GM12878 (cell line): ENCODE data around the gene HK2. TPM values are rescaled to one million over a fixed set of nuclear protein-coding genes. Genes with fewer than 3 reads are reported as not detected.

Source experiments
- ATAC-seq: fragments of 200-7000 bp; cut with Tn5 transposase; 3 replicates; pipeline ENCODE4 v1.9.1; 2020; ENCODE audit warnings: mild to moderate bottlenecking, moderate library complexity
- BruUV-seq: library from RNA; stranded (reverse); fragments of 400-500 nt; replicated peaks from 2 replicates; lab custom pipeline; 2021; lab: Mats Ljungman, UMichigan
- CTCF ChIA-PET: fragments of 300-600 bp; sonication (Branson Sonifier 250); formaldehyde crosslinking; extraction: SDS; loops from one replicate; lab custom pipeline; 2021; ENCODE audit warnings: inconsistent platforms; lab: Yijun Ruan, JAX
- POLR2A ChIA-PET: fragments of 350-600 bp; formaldehyde crosslinking; extraction: SDS; loops from one replicate; lab custom pipeline; 2021; ENCODE audit warnings: inconsistent platforms; lab: Charles Lee
- RAD21 ChIA-PET: fragments of 300-600 bp; sonication (Branson Sonifier 250); formaldehyde crosslinking; loops from one replicate; lab custom pipeline; 2023; ENCODE audit warnings: antibody characterized with exemption; ENCODE audit not compliant: unreplicated experiment; lab: Charles Lee
- SMC1A ChIA-PET: fragments of 300-600 bp; sonication (Branson Sonifier 250); formaldehyde crosslinking; loops from one replicate; lab custom pipeline; 2023; ENCODE audit not compliant: unreplicated experiment, uncharacterized antibody; lab: Charles Lee
- DNase-seq: peaks from one replicate; pipeline ENCODE4 v3.0.0-alpha.2; 2011; ENCODE audit warnings: low read depth, low spot score
- FAIRE-seq: peaks from 3 replicates; lab custom pipeline; 2011; peaks lifted over from hg19 to GRCh38; lab: Jason Lieb, UNC
- H2AFZ ChIP-seq: 2 replicates; pipeline ENCODE4 v1.6.0; 2011; ENCODE audit warnings: low read depth, low read length, control low read depth; ENCODE audit not compliant: control insufficient read depth
- H3K27ac ChIP-seq: 2 replicates; pipeline ENCODE4 v1.5.1; 2011; ENCODE audit warnings: control low read depth; ENCODE audit not compliant: control insufficient read depth, insufficient read depth
- H3K27me3 ChIP-seq, 2 experiments: replicated peaks in 1 of 2; 2 replicates each; pipeline versions ENCODE4 v1.6.0 to v1.6.1; 2011; ENCODE audit warnings: low read length in 1 of 2; ENCODE audit not compliant: control insufficient read depth in 2 of 2, insufficient read depth in 2 of 2
- H3K36me3 ChIP-seq, 2 experiments: 2 replicates each; pipeline ENCODE4 v1.5.1; 2011; ENCODE audit warnings: low read length in 1 of 2; ENCODE audit not compliant: control insufficient read depth in 2 of 2, insufficient read depth in 2 of 2
- H3K4me1 ChIP-seq: 2 replicates; pipeline ENCODE4 v1.6.1; 2011; ENCODE audit warnings: mild to moderate bottlenecking, low read length, moderate library complexity, mixed read lengths; ENCODE audit not compliant: control insufficient read depth, insufficient read depth
- H3K4me2 ChIP-seq: 2 replicates; pipeline ENCODE4 v1.6.0; 2011; ENCODE audit warnings: control low read depth; ENCODE audit not compliant: control insufficient read depth, insufficient read depth
- H3K4me3 ChIP-seq: fragments of 200-600 bp; sonication (generic); 2 replicates; pipeline ENCODE4 v1.5.1; 2016
- H3K79me2 ChIP-seq: 2 replicates; pipeline ENCODE4 v1.6.0; 2011; ENCODE audit warnings: low read length; ENCODE audit not compliant: control insufficient read depth, insufficient read depth
- H3K9ac ChIP-seq: 2 replicates; pipeline ENCODE4 v1.8.0; 2011; ENCODE audit warnings: low read length, control low read depth, mixed read lengths; ENCODE audit not compliant: control insufficient read depth, insufficient read depth
- H3K9me3 ChIP-seq: replicated peaks from 3 replicates; pipeline ENCODE4 v1.5.1; 2011; ENCODE audit warnings: mild to moderate bottlenecking, low read length; ENCODE audit not compliant: control insufficient read depth, insufficient read depth
- H4K20me1 ChIP-seq: 2 replicates; pipeline ENCODE4 v1.6.0; 2011; ENCODE audit not compliant: control insufficient read depth, insufficient read depth
- ATF7 ChIP-seq: fragments of 450-650 bp; IDR thresholded peaks from 2 replicates; pipeline ENCODE4 v1.6.1; 2016; ENCODE audit warnings: low read depth, mild to moderate bottlenecking
- MEF2A ChIP-seq: IDR thresholded peaks from 2 replicates; pipeline ENCODE4 v1.6.1; 2011; ENCODE audit warnings: low read depth, mild to moderate bottlenecking, low read length, moderate library complexity; ENCODE audit not compliant: insufficient read depth
- NRF1 ChIP-seq: conservative IDR thresholded peaks from 2 replicates; pipeline ENCODE4 v1.6.1; 2011; ENCODE audit warnings: mild to moderate bottlenecking, low read depth, low read length, improper control_type of control experiment
- SPI1 ChIP-seq: IDR thresholded peaks from 2 replicates; pipeline ENCODE4 v1.6.1; 2011; ENCODE audit warnings: low read depth, mild to moderate bottlenecking, low read length, moderate library complexity, borderline replicate concordance; ENCODE audit not compliant: insufficient read depth
- ZBTB40 ChIP-seq: fragments of 450-650 bp; IDR thresholded peaks from 2 replicates; pipeline ENCODE4 v1.6.1; 2016; ENCODE audit warnings: mild to moderate bottlenecking, moderate library complexity, borderline replicate concordance
- WGBS: methylation state at CpG from one replicate; pipeline ENCODE4 v1.1.6; 2016; ENCODE audit warnings: low lambda C conversion rate; ENCODE audit not compliant: insufficient replicate concordance, insufficient coverage; ENCODE audit errors: missing lambda C conversion rate; 5-methylcytosine and 5-hydroxymethylcytosine counted together
- in situ Hi-C: fragments of 300-500 bp; cut with MboI; formaldehyde crosslinking; loops from 9 replicates; pipeline ENCODE4 v1.14.3; 2018; ENCODE audit warnings: mixed read lengths
- intact Hi-C: fragments of 100-400 bp; cut with micrococcal nuclease; formaldehyde crosslinking; loops from one replicate; pipeline ENCODE4 v1.14.2; 2022; ENCODE audit not compliant: unreplicated experiment
- polyA plus RNA-seq, 11 experiments: library from polyadenylated mRNA; depleted of rRNA in 4 of 11; unstranded in 6 of 11; stranded (reverse) in 5 of 11; fragments of >200 nt; fragmentation: Nextera tagmentation in 4 of 11; fragmentation: Illumina TruSeq in 1 of 11; extraction: Ambion mirVana in 4 of 11; extraction: Trizol in 1 of 11; gene quantifications; 1 replicate in 1 of 11; 2 replicates in 10 of 11; pipeline versions ENCODE4 v1.2.1 to v1.2.3, GENCODE V29; 2011 to 2016; ENCODE audit warnings: inconsistent platforms in 2 of 11, missing spikeins in 2 of 11, low read depth in 1 of 11
- total RNA-seq, 4 experiments: library from RNA; depleted of rRNA in 3 of 4; stranded (reverse); fragments of >200 nt in 3 of 4; fragmentation: Illumina TruSeq in 1 of 4; extraction: Trizol in 1 of 4; gene quantifications; 2 replicates each; pipeline versions ENCODE4 v1.2.1 to v1.2.3, GENCODE V29; 2013 to 2021

The HK2 gene
- total and polyA plus RNA-seq, 10 of the 15 experiments (the other 5 are each of a cell fraction or from before 2014, with no cell fraction given): 5.0 to 73.1 (median 20.2) TPM

- TF ChIP-seq ZBTB40: no peak
- no peak for TF ChIP-seq MEF2A
- TF ChIP-seq, all 136 proteins: peak for 0
These were observed 11.0 kb upstream of the HK2 start (continued) for GRCh38 chr2:74822771-74823566.

- Histone ChIP-seq H3K4me1 (no peaks in the 10 kb centered on the region), H3K9ac (no peak overlapping the region), H3K9me3 (no peaks in the 10 kb centered on the region; the same call in 2 of the 3 replicates), H3K4me3 (no peak overlapping the region), H3K27ac (no peak overlapping the region), H3K79me2 (no peaks in the 10 kb centered on the region), H3K4me2 (no peak overlapping the region), H3K36me3 (no peaks in the 10 kb centered on the region), H4K20me1 (no peaks in the 10 kb centered on the region), H2AFZ (no peak overlapping the region), H3K27me3 (no peaks in the 10 kb centered on the region)
- TF ChIP-seq SPI1 (peak; percentile 28; the same call in 1 of the 2 replicates), ATF7 (0 out of 2 replicates have a peak, but pooled peaks have one; percentile 19), NRF1 (no peak)
- FAIRE-seq (no peak), ATAC-seq (no peak), DNase-seq (no peak)
- ChIA-PET SMC1A (interaction anchor here (0.6 to 1.6 kb wide), 4 partner anchors 12 to 885 kb away, joined by 3 to 6 read pairs (median 3); no protein-coding TSS in a partner anchor), POLR2A (no interaction called here), RAD21 (no interaction called here), CTCF (interaction anchor here (1.2 to 1.4 kb wide), 2 partner anchors 12 to 52 kb away, joined by 4 to 5 read pairs; no protein-coding TSS in a partner anchor)
- 5% methylated on average over 4 of the region's 4 CpGs for WGBS
- no TSS peak for BruUV-seq
- in situ Hi-C loops (no loop called here), intact Hi-C loops (no loop called here)
These were observed 9.2 kb upstream of the HK2 start for GRCh38 chr2:74824679-74825078.
